ENCODE measurements around the gene ADGRA1.

DNA sequence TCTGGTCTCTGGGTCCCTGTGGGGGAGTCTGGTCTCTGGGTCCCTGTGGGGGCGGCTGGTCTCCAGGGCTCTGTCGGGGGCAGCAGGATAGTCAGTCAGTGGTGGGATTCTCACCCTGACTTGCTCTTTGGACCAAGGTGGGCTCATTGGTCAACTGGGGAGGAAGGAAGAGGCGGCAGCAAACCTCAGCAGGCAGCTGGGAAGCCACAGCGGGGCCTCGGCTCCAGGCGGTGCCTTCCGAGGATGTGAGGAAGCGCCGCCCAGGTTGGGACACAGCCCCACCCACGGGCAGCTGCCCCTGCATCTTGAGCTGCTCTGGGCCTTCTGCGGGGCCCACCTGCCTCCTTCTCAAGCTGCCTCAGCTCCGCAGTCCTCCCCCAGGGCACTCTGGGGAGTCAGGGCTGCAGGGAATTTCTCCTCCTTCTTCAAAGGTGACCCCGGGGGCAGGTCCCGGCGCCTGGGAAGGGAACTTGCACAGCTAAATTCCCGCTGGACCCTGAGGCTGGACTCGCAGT, 51.9 kb downstream of the ADGRA1 start:
- TF ChIP-seq, protein P1, sequence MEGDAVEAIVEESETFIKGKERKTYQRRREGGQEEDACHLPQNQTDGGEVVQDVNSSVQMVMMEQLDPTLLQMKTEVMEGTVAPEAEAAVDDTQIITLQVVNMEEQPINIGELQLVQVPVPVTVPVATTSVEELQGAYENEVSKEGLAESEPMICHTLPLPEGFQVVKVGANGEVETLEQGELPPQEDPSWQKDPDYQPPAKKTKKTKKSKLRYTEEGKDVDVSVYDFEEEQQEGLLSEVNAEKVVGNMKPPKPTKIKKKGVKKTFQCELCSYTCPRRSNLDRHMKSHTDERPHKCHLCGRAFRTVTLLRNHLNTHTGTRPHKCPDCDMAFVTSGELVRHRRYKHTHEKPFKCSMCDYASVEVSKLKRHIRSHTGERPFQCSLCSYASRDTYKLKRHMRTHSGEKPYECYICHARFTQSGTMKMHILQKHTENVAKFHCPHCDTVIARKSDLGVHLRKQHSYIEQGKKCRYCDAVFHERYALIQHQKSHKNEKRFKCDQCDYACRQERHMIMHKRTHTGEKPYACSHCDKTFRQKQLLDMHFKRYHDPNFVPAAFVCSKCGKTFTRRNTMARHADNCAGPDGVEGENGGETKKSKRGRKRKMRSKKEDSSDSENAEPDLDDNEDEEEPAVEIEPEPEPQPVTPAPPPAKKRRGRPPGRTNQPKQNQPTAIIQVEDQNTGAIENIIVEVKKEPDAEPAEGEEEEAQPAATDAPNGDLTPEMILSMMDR (IDR thresholded peaks at IDR 0.05; ENCODE audit: insufficient read depth, low read length, poor library complexity, severe bottlenecking), result no peak
- TF ChIP-seq EZH2phosphoT487 (conservative IDR thresholded peaks at IDR 0.05; ENCODE audit: low read length), result no peak
